Endothelial cell of umbilical vein (primary cell): ENCODE measurements around the gene SH3RF3.

Experiments used
- EZH2 ChIP-seq: IDR thresholded peaks from 2 replicates; pipeline ENCODE4 v1.6.1; 2012; ENCODE audit warnings: borderline replicate concordance, low read depth, mild to moderate bottlenecking, moderate library complexity, low read length, inconsistent platforms; ENCODE audit not compliant: severe bottlenecking
- FOS ChIP-seq: IDR thresholded peaks from 2 replicates; pipeline ENCODE4 v1.6.1; 2011; ENCODE audit warnings: mild to moderate bottlenecking, low read length, moderate library complexity, borderline replicate concordance; ENCODE audit not compliant: insufficient read depth
- GATA2 ChIP-seq: IDR thresholded peaks from 2 replicates; pipeline ENCODE4 v1.7.0; 2011; ENCODE audit warnings: low read depth, mild to moderate bottlenecking, moderate library complexity, mixed read lengths, low read length; ENCODE audit not compliant: insufficient read length, insufficient read depth
- JUN ChIP-seq: IDR thresholded peaks from 2 replicates; pipeline ENCODE4 v1.6.1; 2011; ENCODE audit warnings: borderline replicate concordance, low read depth; ENCODE audit not compliant: insufficient read length, insufficient read depth
- POLR2A ChIP-seq: IDR thresholded peaks from 2 replicates; pipeline ENCODE4 v1.6.1; 2012; ENCODE audit warnings: low read depth, mild to moderate bottlenecking, control low read depth, low read length
- POLR2AphosphoS5 ChIP-seq: IDR thresholded peaks from 2 replicates; pipeline ENCODE4 v1.6.1; 2012; ENCODE audit warnings: low read depth, mild to moderate bottlenecking, control low read depth, low read length, moderate library complexity; ENCODE audit not compliant: insufficient read depth
- TF ChIP-seq, protein P1 (sequence below): IDR thresholded peaks from 2 replicates; pipeline ENCODE4 v1.6.1; 2011; ENCODE audit not compliant: insufficient read depth, insufficient read length
- TF ChIP-seq, protein P2 (sequence below), 2 donors: IDR thresholded peaks; 1 replicate in 1 of 2; 2 replicates in 1 of 2; pipeline ENCODE4 v1.5.1; 2011; ENCODE audit warnings: low read length in 2 of 2, mild to moderate bottlenecking in 2 of 2, moderate library complexity in 2 of 2, control low read depth in 1 of 2, inconsistent platforms in 1 of 2, low read depth in 1 of 2; ENCODE audit not compliant: insufficient read depth in 1 of 2; ENCODE audit errors: extremely low read depth in 1 of 2

DNA sequence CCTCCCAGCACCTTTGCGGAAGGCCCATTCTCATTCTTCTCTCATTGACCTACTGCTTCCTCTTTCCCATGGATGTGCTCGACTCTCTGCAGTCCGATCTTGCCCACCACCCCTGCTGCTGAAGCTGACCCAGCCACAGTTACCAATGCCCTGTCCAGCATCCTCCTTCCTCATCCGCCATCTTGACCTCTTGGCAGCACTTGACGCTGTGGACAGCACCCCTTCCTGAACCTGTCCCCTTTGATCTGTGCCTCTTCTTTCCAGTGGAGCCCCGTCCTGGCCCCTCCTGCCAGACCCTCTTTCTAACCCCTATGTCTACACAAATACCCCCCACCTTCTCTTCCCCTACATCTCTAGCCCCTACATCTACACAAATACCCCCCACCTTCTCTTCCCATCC lies 275.7 kb downstream of the SH3RF3 start:
- TF ChIP-seq, protein P1, sequence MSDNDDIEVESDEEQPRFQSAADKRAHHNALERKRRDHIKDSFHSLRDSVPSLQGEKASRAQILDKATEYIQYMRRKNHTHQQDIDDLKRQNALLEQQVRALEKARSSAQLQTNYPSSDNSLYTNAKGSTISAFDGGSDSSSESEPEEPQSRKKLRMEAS = no peak
- TF ChIP-seq POLR2AphosphoS5 = no peak
- TF ChIP-seq, protein P2, sequence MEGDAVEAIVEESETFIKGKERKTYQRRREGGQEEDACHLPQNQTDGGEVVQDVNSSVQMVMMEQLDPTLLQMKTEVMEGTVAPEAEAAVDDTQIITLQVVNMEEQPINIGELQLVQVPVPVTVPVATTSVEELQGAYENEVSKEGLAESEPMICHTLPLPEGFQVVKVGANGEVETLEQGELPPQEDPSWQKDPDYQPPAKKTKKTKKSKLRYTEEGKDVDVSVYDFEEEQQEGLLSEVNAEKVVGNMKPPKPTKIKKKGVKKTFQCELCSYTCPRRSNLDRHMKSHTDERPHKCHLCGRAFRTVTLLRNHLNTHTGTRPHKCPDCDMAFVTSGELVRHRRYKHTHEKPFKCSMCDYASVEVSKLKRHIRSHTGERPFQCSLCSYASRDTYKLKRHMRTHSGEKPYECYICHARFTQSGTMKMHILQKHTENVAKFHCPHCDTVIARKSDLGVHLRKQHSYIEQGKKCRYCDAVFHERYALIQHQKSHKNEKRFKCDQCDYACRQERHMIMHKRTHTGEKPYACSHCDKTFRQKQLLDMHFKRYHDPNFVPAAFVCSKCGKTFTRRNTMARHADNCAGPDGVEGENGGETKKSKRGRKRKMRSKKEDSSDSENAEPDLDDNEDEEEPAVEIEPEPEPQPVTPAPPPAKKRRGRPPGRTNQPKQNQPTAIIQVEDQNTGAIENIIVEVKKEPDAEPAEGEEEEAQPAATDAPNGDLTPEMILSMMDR (IDR thresholded peaks at IDR 0.05; ENCODE audit: extremely low read depth in 1 of 2, insufficient read depth in 1 of 2, low read depth in 1 of 2, low read length in 2 of 2) = no peak
- no peak for TF ChIP-seq EZH2
- TF ChIP-seq GATA2 = no peak
- TF ChIP-seq POLR2A = no peak
- no peak for TF ChIP-seq FOS
- no peak for TF ChIP-seq JUN
